Lung (tissue), 12 donors: ENCODE data around the gene PHF21B. TPM values are rescaled to one million over a fixed set of nuclear protein-coding genes. Genes with fewer than 3 reads are reported as not detected.

ENCODE experiments used
- ATAC-seq: fragments of 200-7000 bp; cut with Tn5 transposase; one replicate; pipeline ENCODE4 v1.9.1; 2020; ENCODE audit warnings: moderate number of reproducible peaks; ENCODE audit not compliant: insufficient read depth, low FRiP score
- DNase-seq, 3 donors: peaks; one replicate each; pipeline ENCODE4 v3.0.0-alpha.2; 2013 to 2017
- H3K27ac ChIP-seq, 2 donors: one replicate each; pipeline ENCODE4 v1.5.1; 2013; ENCODE audit warnings: mild to moderate bottlenecking in 2 of 2, moderate library complexity in 2 of 2, control low read depth in 1 of 2, inconsistent platforms in 1 of 2, low read depth in 1 of 2, low read length in 1 of 2
- H3K27me3 ChIP-seq, 3 donors: one replicate each; pipeline ENCODE4 v1.5.1; 2013; ENCODE audit warnings: low read length in 2 of 3; ENCODE audit not compliant: control insufficient read depth in 3 of 3, insufficient read depth in 3 of 3
- H3K36me3 ChIP-seq, 4 donors: one replicate each; pipeline ENCODE4 v1.5.1; 2013; ENCODE audit warnings: low read length in 4 of 4, mild to moderate bottlenecking in 1 of 4, moderate library complexity in 1 of 4; ENCODE audit not compliant: control insufficient read depth in 4 of 4, insufficient read depth in 4 of 4
- H3K4me1 ChIP-seq, 5 donors: one replicate each; pipeline ENCODE4 v1.5.1; 2013; ENCODE audit warnings: low read length in 5 of 5, mild to moderate bottlenecking in 2 of 5, moderate library complexity in 1 of 5; ENCODE audit not compliant: control insufficient read depth in 5 of 5, insufficient read depth in 5 of 5
- H3K4me3 ChIP-seq: one replicate; pipeline ENCODE4 v1.5.1; 2013; ENCODE audit warnings: mild to moderate bottlenecking, control low read depth, moderate library complexity
- H3K9ac ChIP-seq, 2 donors: one replicate each; pipeline ENCODE4 v1.5.1; 2013; ENCODE audit warnings: low read length in 2 of 2, control low read depth in 1 of 2; ENCODE audit not compliant: insufficient read depth in 1 of 2
- H3K9me3 ChIP-seq, 4 donors: one replicate each; pipeline ENCODE4 v1.5.1; 2013; ENCODE audit warnings: low read length in 3 of 4, mild to moderate bottlenecking in 1 of 4, moderate library complexity in 1 of 4; ENCODE audit not compliant: control insufficient read depth in 4 of 4, insufficient read depth in 3 of 4
- CTCF ChIP-seq: IDR thresholded peaks from 2 replicates; pipeline ENCODE4 v1.5.1; 2012; ENCODE audit warnings: mild to moderate bottlenecking; ENCODE audit errors: control extremely low read depth, extremely low read depth
- WGBS, 2 donors: extraction: QIAGEN DNeasy Blood & Tissue Kit; methylation state at CpG; one replicate each; pipeline ENCODE4 v1.1.7; 2013; 5-methylcytosine and 5-hydroxymethylcytosine counted together
- polyA plus RNA-seq, 2 donors: library from polyadenylated mRNA; stranded (reverse); fragments of 200-250 nt; gene quantifications; one replicate each; pipeline ENCODE4 v1.2.1, GENCODE V29; 2013
- total RNA-seq, 2 donors: library from RNA; depleted of rRNA in 1 of 2; stranded (reverse); fragments of >200 nt in 1 of 2; gene quantifications; one replicate each; pipeline ENCODE4 v1.2.1, GENCODE V29; 2014 to 2021
- donor health status: control.
- donor health status: control.
- donor health status: Bipolar disorder and iron deficiency.
- donor health status: healthy.
- donor health status: DM: yes; HTN: yes; CAD: no.

The PHF21B gene
- total and polyA plus RNA-seq, 4 donors, result 0.03 to 0.43 (median 0.26) TPM

- ATAC-seq (no peak), DNase-seq (peak; percentile 54 to 67 (median 60))
- Histone ChIP-seq H3K9me3 (peaks cover 0 to 7% (median 3%) of the 10 kb centered on the region in 4 donors), H3K36me3 (no peaks in the 10 kb centered on the region), H3K27me3 (no peaks in the 10 kb centered on the region), H3K4me3 (no peak overlapping the region), H3K4me1 (peaks cover 0 to 3% (median 0%) of the 10 kb centered on the region in 5 donors), H3K9ac (no peak overlapping the region), H3K27ac (no peak overlapping the region)
- TF ChIP-seq CTCF, result no peak
- 81 to 85% methylated on average over 16 of the region's 16 CpGs for WGBS, 2 donors
Measured at GRCh38 chr22:44838316-44839016, 171.3 kb downstream of the PHF21B start.

- TF ChIP-seq CTCF, result no peak
- no peak for DNase-seq
- Histone ChIP-seq H3K9ac (no peak overlapping the region), H3K27ac (no peak overlapping the region), H3K9me3 (peaks cover 0 to 7% (median 3%) of the 10 kb centered on the region in 4 donors), H3K4me1 (peaks cover 0 to 3% (median 0%) of the 10 kb centered on the region in 5 donors), H3K36me3 (no peaks in the 10 kb centered on the region), H3K4me3 (no peak overlapping the region), H3K27me3 (no peaks in the 10 kb centered on the region)
- WGBS, 2 donors, result 77 to 80% methylated on average over 15 of the region's 15 CpGs
- ATAC-seq, result no peak
Measured at GRCh38 chr22:44837481-44837880, 172.3 kb downstream of the PHF21B start.

GRCh38 chr22:44834065-44834464, 175.7 kb downstream of the PHF21B start:
- Histone ChIP-seq H3K4me3 (no peak overlapping the region), H3K9ac (no peak overlapping the region), H3K27me3 (no peaks in the 10 kb centered on the region), H3K27ac (no peak overlapping the region), H3K36me3 (no peaks in the 10 kb centered on the region), H3K4me1 (peaks cover 0 to 3% (median 0%) of the 10 kb centered on the region in 5 donors), H3K9me3 (peaks cover 0 to 7% (median 3%) of the 10 kb centered on the region in 4 donors)
- ATAC-seq (no peak), DNase-seq (no peak)
- no peak for TF ChIP-seq CTCF
